WTC11 (cell line): ENCODE measurements around the gene FOLR2.

Source experiments
- ETV6 ChIP-seq: sonication (generic); formaldehyde crosslinking; IDR thresholded peaks from 2 replicates; pipeline ENCODE4 v1.8.1; 2022; ENCODE audit warnings: mild to moderate bottlenecking, missing genetic modification reagents
- GRHL2 ChIP-seq: fragments of 250-450 bp; sonication (Bioruptor Pico); IDR thresholded peaks from 2 replicates; pipeline ENCODE4 v1.8.0; 2022; ENCODE audit warnings: mild to moderate bottlenecking, moderate library complexity; ENCODE audit not compliant: insufficient replicate concordance, severe bottlenecking
- KAT7 ChIP-seq: sonication (generic); formaldehyde crosslinking; IDR thresholded peaks from 2 replicates; pipeline ENCODE4 v1.8.1; 2023; ENCODE audit warnings: missing genetic modification reagents, mild to moderate bottlenecking, borderline replicate concordance
- MYBL2 ChIP-seq: sonication (generic); formaldehyde crosslinking; IDR thresholded peaks from 2 replicates; pipeline ENCODE4 v1.8.1; 2023; ENCODE audit warnings: mild to moderate bottlenecking, moderate library complexity, missing genetic modification reagents
- PRRX2 ChIP-seq: fragments of 250-450 bp; sonication (Bioruptor Pico); IDR thresholded peaks from 2 replicates; pipeline ENCODE4 v1.8.0; 2021; ENCODE audit warnings: mild to moderate bottlenecking
- TEAD4 ChIP-seq: sonication (generic); formaldehyde crosslinking; IDR thresholded peaks from 2 replicates; pipeline ENCODE4 v1.8.0; 2022; ENCODE audit warnings: mild to moderate bottlenecking, missing genetic modification reagents
- ZNF121 ChIP-seq: sonication (generic); formaldehyde crosslinking; IDR thresholded peaks from 2 replicates; pipeline ENCODE4 v1.8.0; 2023; ENCODE audit warnings: missing genetic modification reagents
- TF ChIP-seq, protein P1 (sequence below): fragments of 200-600 bp; IDR thresholded peaks from 2 replicates; pipeline ENCODE4 v1.8.0; 2022; ENCODE audit warnings: antibody characterized with exemption
- TF ChIP-seq, protein P2 (sequence below): sonication (generic); formaldehyde crosslinking; IDR thresholded peaks from 2 replicates; pipeline ENCODE4 v1.8.1; 2023; ENCODE audit warnings: mild to moderate bottlenecking, missing genetic modification reagents
- TF ChIP-seq, protein P3 (sequence below): sonication (generic); formaldehyde crosslinking; IDR thresholded peaks from 2 replicates; pipeline ENCODE4 v1.8.0; 2023; ENCODE audit warnings: mild to moderate bottlenecking, missing genetic modification reagents

DNA sequence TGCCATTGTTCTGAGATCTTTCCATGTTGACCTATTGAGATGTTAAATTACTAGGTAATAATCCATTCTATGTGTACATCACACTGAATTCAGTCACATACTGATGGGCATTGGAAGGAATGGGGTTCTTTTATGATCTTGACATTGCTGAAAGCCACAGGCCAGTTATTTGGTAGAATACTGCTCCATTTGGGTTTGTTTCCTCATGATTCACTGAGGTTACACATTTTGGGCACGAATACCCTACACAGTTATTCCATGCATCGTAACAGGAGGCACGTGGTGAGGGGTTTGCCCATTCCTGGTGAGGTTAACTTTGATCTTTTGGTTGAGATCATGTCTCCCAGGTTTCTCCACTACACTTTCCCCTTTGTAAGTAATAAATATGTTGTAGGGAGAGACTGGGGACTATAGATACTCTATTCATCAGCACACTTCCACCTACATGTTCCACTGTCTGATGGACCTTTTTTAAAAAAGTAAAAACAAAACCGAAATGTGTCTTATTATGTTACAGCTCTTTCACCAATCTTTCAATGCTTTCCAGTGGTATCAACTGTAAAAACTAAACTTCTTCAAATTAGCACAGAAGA, 36.7 kb upstream of the FOLR2 start:
- no peak for TF ChIP-seq TEAD4 (CRISPR knock-in tag)
- TF ChIP-seq, protein P1, sequence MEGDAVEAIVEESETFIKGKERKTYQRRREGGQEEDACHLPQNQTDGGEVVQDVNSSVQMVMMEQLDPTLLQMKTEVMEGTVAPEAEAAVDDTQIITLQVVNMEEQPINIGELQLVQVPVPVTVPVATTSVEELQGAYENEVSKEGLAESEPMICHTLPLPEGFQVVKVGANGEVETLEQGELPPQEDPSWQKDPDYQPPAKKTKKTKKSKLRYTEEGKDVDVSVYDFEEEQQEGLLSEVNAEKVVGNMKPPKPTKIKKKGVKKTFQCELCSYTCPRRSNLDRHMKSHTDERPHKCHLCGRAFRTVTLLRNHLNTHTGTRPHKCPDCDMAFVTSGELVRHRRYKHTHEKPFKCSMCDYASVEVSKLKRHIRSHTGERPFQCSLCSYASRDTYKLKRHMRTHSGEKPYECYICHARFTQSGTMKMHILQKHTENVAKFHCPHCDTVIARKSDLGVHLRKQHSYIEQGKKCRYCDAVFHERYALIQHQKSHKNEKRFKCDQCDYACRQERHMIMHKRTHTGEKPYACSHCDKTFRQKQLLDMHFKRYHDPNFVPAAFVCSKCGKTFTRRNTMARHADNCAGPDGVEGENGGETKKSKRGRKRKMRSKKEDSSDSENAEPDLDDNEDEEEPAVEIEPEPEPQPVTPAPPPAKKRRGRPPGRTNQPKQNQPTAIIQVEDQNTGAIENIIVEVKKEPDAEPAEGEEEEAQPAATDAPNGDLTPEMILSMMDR = no peak
- no peak for TF ChIP-seq ZNF121 (CRISPR knock-in tag)
- TF ChIP-seq, protein P2, sequence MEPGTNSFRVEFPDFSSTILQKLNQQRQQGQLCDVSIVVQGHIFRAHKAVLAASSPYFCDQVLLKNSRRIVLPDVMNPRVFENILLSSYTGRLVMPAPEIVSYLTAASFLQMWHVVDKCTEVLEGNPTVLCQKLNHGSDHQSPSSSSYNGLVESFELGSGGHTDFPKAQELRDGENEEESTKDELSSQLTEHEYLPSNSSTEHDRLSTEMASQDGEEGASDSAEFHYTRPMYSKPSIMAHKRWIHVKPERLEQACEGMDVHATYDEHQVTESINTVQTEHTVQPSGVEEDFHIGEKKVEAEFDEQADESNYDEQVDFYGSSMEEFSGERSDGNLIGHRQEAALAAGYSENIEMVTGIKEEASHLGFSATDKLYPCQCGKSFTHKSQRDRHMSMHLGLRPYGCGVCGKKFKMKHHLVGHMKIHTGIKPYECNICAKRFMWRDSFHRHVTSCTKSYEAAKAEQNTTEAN = no peak
- TF ChIP-seq ETV6 (CRISPR knock-in tag) = no peak
- TF ChIP-seq MYBL2 (CRISPR knock-in tag) = no peak
- TF ChIP-seq GRHL2 (CRISPR knock-in tag) = no peak
- no peak for TF ChIP-seq KAT7 (CRISPR knock-in tag)
- TF ChIP-seq, protein P3, sequence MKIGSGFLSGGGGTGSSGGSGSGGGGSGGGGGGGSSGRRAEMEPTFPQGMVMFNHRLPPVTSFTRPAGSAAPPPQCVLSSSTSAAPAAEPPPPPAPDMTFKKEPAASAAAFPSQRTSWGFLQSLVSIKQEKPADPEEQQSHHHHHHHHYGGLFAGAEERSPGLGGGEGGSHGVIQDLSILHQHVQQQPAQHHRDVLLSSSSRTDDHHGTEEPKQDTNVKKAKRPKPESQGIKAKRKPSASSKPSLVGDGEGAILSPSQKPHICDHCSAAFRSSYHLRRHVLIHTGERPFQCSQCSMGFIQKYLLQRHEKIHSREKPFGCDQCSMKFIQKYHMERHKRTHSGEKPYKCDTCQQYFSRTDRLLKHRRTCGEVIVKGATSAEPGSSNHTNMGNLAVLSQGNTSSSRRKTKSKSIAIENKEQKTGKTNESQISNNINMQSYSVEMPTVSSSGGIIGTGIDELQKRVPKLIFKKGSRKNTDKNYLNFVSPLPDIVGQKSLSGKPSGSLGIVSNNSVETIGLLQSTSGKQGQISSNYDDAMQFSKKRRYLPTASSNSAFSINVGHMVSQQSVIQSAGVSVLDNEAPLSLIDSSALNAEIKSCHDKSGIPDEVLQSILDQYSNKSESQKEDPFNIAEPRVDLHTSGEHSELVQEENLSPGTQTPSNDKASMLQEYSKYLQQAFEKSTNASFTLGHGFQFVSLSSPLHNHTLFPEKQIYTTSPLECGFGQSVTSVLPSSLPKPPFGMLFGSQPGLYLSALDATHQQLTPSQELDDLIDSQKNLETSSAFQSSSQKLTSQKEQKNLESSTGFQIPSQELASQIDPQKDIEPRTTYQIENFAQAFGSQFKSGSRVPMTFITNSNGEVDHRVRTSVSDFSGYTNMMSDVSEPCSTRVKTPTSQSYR (CRISPR knock-in tag) = no peak
- TF ChIP-seq PRRX2 (CRISPR knock-in tag) = no peak
